Activated CD8-positive, alpha-beta memory T cell treated with anti-CD3 and anti-CD28 coated beads, Interleukin-2, amount 50 U/mL, for 24 hours (primary cell): ENCODE data around the gene NUP155.
"Not testable (repeated sequence)": the region's sequence is repeated elsewhere in the genome, so short reads cannot be mapped to it uniquely, and the experiment has no call there.

Experiments
- DNase-seq: peaks from one replicate; pipeline ENCODE4 v3.0.0-alpha.2; 2020; ENCODE audit errors: extremely low read depth

Gene NUP155

DNA sequence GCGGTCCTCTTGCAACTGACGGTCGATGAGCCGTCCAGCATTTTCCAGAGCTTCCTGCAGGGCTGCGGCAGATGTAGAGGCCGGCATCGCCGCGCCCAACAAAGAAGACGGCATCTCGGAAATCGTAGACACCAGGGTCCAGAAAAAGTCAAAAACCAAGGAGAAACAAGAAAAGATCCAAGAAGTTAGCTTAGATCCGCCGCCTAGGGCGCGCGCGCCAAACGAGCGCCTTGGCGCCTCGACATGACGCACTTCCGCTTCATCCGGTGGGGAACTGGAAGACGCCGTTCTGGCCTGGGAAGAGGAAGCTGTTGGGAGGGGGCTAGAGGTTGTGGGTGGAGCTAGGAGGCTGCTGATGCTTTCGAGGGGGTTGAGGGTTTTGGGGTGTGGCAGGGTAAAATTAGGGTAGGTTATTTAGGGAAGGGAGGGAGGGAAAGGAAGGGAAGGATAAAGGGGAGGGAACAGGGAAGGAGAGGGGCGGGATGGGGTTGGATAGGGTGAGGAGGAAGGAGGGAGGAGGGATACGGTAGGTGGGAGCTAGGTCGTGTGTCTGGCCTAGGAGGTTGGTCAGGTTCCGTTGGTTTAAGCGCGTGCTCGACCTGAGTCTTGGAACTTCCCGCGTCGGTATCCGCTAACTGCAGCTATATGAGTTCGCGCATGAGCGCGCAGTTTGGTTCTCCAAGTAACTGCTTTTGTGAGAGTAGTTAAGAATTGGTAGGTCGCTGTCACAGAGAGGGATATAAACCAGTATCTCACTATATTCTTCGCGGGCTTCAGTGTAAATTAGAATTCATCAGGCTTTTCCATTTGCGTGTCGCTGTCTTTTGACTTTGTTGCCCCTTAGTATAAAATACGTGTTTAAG, at the start of gene NUP155:
Gene NUP155 (minus strand): TSS at position 243 of the 863 bp plus-strand sequence. CDS start 129 bp downstream, at position 114.
- DNase-seq: peak; percentile 79

DNA sequence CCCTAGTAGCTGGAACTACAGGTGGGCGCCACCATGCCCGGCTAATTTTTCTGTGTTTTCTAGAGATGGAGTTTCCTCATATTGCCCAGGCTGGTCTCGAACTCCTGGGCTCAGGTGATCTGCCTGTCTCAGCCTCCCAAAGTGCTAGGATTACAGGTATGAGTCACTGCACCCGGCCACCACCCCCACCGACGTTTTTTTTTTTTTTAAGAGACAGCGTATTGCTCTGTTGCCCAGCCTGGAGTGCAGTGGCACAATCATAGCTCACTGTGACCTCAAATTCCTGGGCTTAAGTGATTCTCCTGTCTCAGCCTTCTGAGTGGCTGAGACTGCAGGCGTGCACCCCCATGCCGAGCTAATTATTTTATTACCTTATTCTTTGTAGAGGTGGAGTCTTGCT, 46.4 kb upstream of the NUP155 start:
- DNase-seq: no peak

GRCh38 chr5:37415456-37415855, 44.5 kb upstream of the NUP155 start:
- not testable (repeated sequence) for DNase-seq

- DNase-seq: no peak
Measured at GRCh38 chr5:37412515-37412914, 41.6 kb upstream of the NUP155 start.

GRCh38 chr5:37400501-37400900, 29.6 kb upstream of the NUP155 start:
- no peak for DNase-seq

DNA sequence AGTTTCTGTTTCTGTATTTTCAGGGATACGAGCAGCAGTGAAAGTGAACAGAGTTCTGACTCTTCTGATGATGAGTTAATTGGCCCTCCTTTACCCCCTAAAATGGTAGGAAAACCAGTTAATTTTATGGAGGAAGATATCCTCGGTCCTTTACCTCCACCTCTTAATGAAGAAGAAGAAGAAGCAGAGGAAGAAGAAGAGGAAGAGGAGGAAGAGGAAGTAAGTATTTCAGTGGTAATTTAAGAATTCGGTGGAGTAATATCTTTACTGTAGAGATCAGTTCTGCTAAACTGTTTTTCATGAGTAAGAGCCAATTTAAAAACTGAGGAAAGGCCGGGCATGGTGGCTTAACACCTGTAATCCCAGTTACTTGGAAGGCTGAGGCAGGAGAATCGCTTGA, 25.4 kb upstream of the NUP155 start:
- DNase-seq: no peak

- DNase-seq: no peak
Measured at GRCh38 chr5:37391591-37391990, 20.7 kb upstream of the NUP155 start.

DNA sequence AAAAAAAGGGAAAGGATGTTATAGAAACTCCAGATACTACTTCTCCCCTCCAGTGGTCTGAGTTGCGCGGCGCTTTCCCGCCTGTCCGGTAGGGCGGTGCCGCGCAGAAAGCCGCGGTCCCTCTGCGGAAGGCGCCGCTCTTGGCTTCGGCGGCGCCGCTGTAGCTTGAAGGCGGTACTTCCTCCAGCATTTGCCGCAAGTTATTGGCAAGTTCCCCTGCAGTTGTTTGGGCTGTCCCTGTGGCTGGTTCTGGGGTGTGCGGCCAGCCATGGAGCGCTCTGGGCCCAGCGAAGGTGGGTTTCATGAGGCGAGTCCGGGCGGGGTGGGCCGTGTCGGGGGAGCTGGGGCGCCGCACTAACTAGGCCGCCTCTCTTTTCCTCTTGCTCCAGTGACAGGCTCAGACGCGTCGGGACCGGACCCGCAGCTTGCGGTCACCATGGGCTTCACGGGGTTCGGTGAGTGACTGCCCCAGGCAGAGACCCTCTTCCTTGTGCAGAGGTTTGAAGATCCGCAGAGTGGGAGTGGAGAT, 8.3 kb upstream of the NUP155 start, which contains the start of gene WDR70:
Gene WDR70 (plus strand): TSS at position 219 of the 529 bp plus-strand sequence. CDS start 50 bp downstream, at position 269.
- DNase-seq: peak; percentile 53

- not testable (repeated sequence) for DNase-seq
Measured at GRCh38 chr5:37378066-37378465, 7.2 kb upstream of the NUP155 start.

- no peak for DNase-seq
Measured at GRCh38 chr5:37375091-37375490, 4.2 kb upstream of the NUP155 start.

GRCh38 chr5:37370550-37370863, 399 bp downstream of the NUP155 start:
- no peak for DNase-seq

DNA sequence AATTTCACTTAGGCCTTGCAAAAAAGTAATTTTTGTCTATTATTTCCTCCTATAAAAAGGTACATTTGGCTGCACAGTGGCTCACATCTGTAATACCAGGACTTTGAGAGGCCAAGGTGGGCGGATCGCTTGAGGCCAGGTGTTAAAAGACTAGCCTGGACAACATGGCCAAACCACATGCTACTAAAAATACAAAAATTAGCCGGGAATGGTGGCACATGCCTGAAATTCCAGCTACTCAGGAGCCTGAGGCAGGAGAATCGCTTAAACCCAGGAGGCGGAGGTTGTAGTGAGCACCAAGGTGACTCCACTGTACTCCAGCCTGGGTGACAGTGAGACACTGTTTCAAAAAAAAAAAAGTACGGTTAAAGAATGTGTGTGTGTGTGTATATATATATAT, 15.7 kb downstream of the NUP155 start:
- no peak for DNase-seq

- DNase-seq: not testable (repeated sequence)
Measured at GRCh38 chr5:37342741-37343140, 28.2 kb downstream of the NUP155 start.

- not testable (repeated sequence) for DNase-seq
Measured at GRCh38 chr5:37334754-37335153, 36.2 kb downstream of the NUP155 start.

DNA sequence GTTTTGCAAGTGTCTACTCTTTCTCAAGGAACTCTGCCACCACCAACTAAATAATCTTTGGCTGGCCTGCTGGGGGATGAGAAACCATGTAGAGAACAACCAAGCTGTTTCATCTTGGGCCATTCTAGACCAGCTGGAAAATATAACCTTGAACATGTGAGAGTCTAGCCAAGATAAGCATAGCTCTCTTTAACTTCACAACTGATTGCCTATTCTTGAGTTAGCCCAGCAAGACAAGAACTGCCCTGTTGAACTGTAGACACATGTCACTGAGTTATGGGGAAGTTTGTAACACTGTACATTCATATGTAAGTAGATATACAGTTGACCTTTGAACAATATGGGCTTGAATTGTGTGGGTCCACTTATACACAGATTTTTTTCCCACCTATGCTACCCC, 44.4 kb downstream of the NUP155 start:
- DNase-seq: no peak

DNA sequence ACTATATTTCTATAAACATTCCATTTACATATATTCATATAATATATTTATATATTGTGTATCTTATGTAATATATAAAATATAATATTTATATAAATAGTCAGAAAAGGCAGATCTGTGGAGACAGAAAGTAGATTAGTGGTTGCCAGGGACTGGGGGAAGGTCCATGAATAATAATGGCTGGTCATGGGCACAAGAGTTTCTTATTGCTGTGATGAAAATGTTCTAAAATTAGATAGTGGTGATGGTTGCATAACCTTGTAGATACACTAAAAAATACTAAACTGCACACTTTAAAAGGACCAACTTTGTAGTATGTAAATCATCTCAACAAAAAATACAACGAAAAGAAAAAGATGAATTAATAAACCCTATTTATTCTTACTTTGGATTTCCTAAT, 47.3 kb downstream of the NUP155 start:
- no peak for DNase-seq

DNA sequence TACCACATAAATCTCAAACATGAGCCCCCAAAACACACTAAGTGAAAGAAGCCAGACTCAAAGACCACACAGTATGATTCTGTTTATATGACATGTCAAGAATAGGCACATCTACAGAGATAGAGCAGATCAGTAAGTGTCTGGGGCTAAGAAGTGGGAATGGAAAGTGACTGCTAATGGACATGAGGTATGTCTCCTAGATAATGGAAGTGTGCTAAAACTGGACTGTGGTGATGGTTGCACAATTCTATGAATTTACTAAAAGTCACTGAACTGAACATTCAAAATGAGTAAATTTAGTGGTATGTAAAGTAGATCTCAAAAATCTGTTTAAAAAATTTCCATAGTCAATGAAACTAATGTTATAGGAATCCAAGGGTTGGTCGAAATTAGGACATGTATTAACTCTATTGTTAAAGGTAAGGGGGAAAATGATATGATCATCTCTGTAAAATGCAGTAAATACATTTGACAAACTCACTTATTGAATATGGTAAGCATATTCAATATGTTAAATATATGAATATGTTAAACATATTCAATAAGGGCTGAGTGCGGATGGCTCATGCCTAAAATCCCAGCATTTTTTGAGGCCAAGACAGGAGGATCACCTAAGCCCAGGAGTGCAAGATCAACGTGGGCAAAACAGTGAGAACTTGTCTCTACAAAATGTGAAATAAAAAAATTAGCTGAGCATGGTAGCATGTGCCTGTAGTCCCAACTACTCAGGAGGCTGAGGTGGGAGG, 51.7 kb downstream of the NUP155 start:
- no peak for DNase-seq

DNA sequence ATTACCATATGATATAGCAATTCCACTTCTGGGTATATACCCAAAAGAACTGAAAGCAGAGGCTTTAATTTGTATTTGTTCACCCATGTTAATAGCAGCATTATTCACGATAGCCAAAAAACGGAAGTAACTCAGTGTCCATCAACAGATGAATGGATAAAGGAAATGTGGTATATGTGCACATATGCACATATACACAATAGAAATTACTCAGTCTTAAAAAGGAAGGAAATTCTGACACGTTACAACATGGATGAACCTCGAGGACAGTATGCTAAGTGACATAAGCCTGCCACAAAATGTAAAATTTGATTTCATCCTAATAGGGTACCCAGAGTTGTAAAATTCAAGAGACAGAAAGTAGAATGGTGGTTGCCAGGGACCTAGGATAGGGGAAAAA, 54.9 kb downstream of the NUP155 start:
- no peak for DNase-seq

DNA sequence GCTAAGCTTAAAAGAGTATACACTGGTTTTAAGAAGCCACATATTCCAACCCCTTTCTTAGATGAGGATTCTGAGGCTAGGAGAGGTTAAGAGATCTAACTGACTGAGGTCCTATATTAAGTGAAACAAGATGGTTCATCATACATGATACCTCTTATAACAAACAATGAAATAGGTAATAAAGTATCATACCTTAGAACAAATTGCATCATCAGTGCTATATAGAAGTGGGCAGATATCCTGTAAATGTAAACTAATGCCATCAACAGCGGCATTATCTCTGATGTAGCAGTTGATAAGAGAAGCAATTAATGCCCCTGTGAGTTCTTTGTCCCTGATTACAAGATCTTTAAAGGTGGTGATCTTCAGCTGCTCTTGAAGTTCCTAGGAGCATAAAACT, 60.5 kb downstream of the NUP155 start:
- DNase-seq: no peak

- no peak for DNase-seq
Measured at GRCh38 chr5:37308793-37309192, 62.1 kb downstream of the NUP155 start.

- DNase-seq: no peak
Measured at GRCh38 chr5:37304888-37305287, 66.0 kb downstream of the NUP155 start.

- not testable (repeated sequence) for DNase-seq
Measured at GRCh38 chr5:37296313-37296712, 74.6 kb downstream of the NUP155 start.
